H1 (cell line): ENCODE measurements around the gene RNF175. TPM values are rescaled to one million over a fixed set of nuclear protein-coding genes. Genes with fewer than 3 reads are reported as not detected.

ENCODE experiments used
- CEBPB ChIP-seq: IDR thresholded peaks from 2 replicates; pipeline ENCODE4 v1.6.1; 2012; ENCODE audit warnings: low read depth, low read length
- CHD1 ChIP-seq: IDR thresholded peaks from 2 replicates; pipeline ENCODE4 v1.6.1; 2012; ENCODE audit warnings: low read depth, low read length, improper control_type of control experiment
- GABPA ChIP-seq: IDR thresholded peaks from 2 replicates; pipeline ENCODE4 v1.6.1; 2011; ENCODE audit warnings: mild to moderate bottlenecking, low read length, moderate library complexity, borderline replicate concordance; ENCODE audit not compliant: insufficient read depth
- JUN ChIP-seq: IDR thresholded peaks from 2 replicates; pipeline ENCODE4 v1.6.1; 2011; ENCODE audit warnings: low read depth, mild to moderate bottlenecking, improper control_type of control experiment, low read length
- KDM4A ChIP-seq: IDR thresholded peaks from one replicate; pipeline ENCODE4 v1.7.1; 2012; ENCODE audit warnings: low read depth, mild to moderate bottlenecking, moderate library complexity, low read length, inconsistent platforms; ENCODE audit not compliant: severe bottlenecking
- POLR2A ChIP-seq, 2 experiments: IDR thresholded peaks; 1 replicate in 1 of 2; 2 replicates in 1 of 2; pipeline ENCODE4 v1.6.1; 2011; ENCODE audit warnings: low read depth in 2 of 2, low read length in 2 of 2, mild to moderate bottlenecking in 2 of 2; ENCODE audit errors: control extremely low read depth in 1 of 2
- RBBP5 ChIP-seq: IDR thresholded peaks from 2 replicates; pipeline ENCODE4 v1.7.1; 2012; ENCODE audit warnings: low read depth, mild to moderate bottlenecking, inconsistent platforms, low read length, moderate library complexity, borderline replicate concordance
- RFX5 ChIP-seq: IDR thresholded peaks from 2 replicates; pipeline ENCODE4 v1.6.1; 2011; ENCODE audit warnings: low read depth, low read length, improper control_type of control experiment, borderline replicate concordance
- SIX5 ChIP-seq: IDR thresholded peaks from 2 replicates; pipeline ENCODE4 v1.6.1; 2011; ENCODE audit warnings: mild to moderate bottlenecking, low read depth, low read length
- SP1 ChIP-seq: IDR thresholded peaks from 2 replicates; pipeline ENCODE4 v1.6.1; 2011; ENCODE audit warnings: low read depth, low read length
- SP2 ChIP-seq: IDR thresholded peaks from 2 replicates; pipeline ENCODE4 v1.6.1; 2012; ENCODE audit warnings: mild to moderate bottlenecking, low read length, inconsistent platforms
- TBP ChIP-seq: IDR thresholded peaks from 2 replicates; pipeline ENCODE4 v1.6.1; 2011; ENCODE audit warnings: low read depth, low read length, improper control_type of control experiment
- polyA plus RNA-seq, 7 experiments: library from polyadenylated mRNA; depleted of rRNA in 3 of 7; stranded (reverse) in 5 of 7; unstranded in 2 of 7; fragments of >200 nt in 5 of 7; fragments of 200-250 nt in 2 of 7; gene quantifications; 1 replicate in 5 of 7; 2 replicates in 1 of 7; 4 replicates in 1 of 7; pipeline versions ENCODE4 v1.2.1 to v1.2.3, GENCODE V29; 2011 to 2013; ENCODE audit warnings: missing spikeins in 2 of 7, mixed read lengths in 2 of 7
- total RNA-seq: library from RNA; stranded (reverse); fragmentation: NEBNext Ultra II Directional; extraction: Animal tissue kit (Norgen Biotek cat#: 25700); gene quantifications from 2 replicates; pipeline ENCODE4 v1.2.1, GENCODE V29; 2021
- TF ChIP-seq, protein P1 (sequence below): IDR thresholded peaks from 2 replicates; pipeline ENCODE4 v1.6.1; 2012; ENCODE audit warnings: inconsistent platforms
- TF ChIP-seq, protein P2 (sequence below): IDR thresholded peaks from 2 replicates; pipeline ENCODE4 v1.6.1; 2012; ENCODE audit warnings: inconsistent platforms
- TF ChIP-seq, protein P3 (sequence below): IDR thresholded peaks from 2 replicates; pipeline ENCODE4 v1.6.1; 2012; ENCODE audit warnings: low read length, inconsistent platforms
- TF ChIP-seq, protein P4 (sequence below): IDR thresholded peaks from 2 replicates; pipeline ENCODE4 v1.6.1; 2011; ENCODE audit warnings: low read length, improper control_type of control experiment

RNF175 gene
- total and polyA plus RNA-seq, 2 of the 8 experiments (the other 6 are each of a cell fraction or from before 2014, with no cell fraction given), result 7.9 to 9.8 TPM

DNA sequence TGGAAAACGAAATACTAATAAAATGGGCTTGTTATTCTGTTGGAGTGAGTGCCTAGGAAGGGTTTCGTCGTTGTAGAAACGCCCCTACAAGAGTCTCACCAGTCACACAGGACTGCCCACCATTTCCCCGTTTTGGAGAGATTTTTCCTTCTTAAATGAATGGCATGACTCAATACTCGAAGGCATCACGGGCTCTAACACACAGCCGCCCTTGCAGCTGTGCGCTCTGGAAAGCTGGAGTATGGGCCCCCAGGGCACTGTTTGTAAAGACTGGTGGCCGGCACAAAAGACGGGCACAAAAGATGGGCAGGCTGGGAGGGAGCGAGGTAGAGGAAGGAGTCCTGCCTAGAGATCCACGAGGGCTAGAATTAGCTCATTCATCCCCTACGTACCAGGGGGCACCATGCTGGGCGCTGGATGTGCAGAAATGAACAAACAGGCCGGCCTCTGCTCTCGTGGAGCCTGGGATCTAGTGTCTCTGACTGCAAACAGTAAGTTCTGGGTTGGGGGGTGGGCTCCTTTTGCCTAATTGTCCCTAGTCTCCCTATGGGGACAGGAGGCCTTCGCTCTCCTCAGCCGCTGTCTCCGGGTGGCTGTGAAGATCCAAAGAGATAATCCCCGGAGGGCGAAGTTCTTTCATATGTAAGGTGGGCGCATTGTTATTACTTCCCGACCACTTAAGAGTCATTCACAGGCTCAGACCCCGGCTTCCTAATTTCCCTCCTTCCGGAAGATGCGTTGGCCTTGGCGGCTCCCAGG, 30.1 kb upstream of the RNF175 start (continued):
- no peak; the same call in none of the 2 replicates for TF ChIP-seq SP1
- TF ChIP-seq SP2, result no peak
- TF ChIP-seq, protein P1, sequence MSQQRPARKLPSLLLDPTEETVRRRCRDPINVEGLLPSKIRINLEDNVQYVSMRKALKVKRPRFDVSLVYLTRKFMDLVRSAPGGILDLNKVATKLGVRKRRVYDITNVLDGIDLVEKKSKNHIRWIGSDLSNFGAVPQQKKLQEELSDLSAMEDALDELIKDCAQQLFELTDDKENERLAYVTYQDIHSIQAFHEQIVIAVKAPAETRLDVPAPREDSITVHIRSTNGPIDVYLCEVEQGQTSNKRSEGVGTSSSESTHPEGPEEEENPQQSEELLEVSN, result peak; percentile 62
- TF ChIP-seq CEBPB, result no peak
- TF ChIP-seq JUN, result 0 out of 2 replicates have a peak, but pooled peaks have one; percentile 6
- peak in 1 of 2 experiments; percentile 99; a peak in 2 of 3 replicates for TF ChIP-seq POLR2A (IDR thresholded peaks at IDR 0.05; ENCODE audit: control extremely low read depth in 1 of 2, low read depth in 2 of 2, low read length in 2 of 2)
- TF ChIP-seq, protein P2, sequence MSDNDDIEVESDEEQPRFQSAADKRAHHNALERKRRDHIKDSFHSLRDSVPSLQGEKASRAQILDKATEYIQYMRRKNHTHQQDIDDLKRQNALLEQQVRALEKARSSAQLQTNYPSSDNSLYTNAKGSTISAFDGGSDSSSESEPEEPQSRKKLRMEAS, result peak; percentile 44; the same call in 1 of the 2 replicates
- TF ChIP-seq, protein P3, sequence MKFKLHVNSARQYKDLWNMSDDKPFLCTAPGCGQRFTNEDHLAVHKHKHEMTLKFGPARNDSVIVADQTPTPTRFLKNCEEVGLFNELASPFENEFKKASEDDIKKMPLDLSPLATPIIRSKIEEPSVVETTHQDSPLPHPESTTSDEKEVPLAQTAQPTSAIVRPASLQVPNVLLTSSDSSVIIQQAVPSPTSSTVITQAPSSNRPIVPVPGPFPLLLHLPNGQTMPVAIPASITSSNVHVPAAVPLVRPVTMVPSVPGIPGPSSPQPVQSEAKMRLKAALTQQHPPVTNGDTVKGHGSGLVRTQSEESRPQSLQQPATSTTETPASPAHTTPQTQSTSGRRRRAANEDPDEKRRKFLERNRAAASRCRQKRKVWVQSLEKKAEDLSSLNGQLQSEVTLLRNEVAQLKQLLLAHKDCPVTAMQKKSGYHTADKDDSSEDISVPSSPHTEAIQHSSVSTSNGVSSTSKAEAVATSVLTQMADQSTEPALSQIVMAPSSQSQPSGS, result no peak
- TF ChIP-seq RFX5, result 0 out of 2 replicates have a peak, but pooled peaks have one; percentile 27
- no peak for TF ChIP-seq GABPA
- no peak for TF ChIP-seq KDM4A
- peak; percentile 71 for TF ChIP-seq TBP
- no peak for TF ChIP-seq SIX5
- TF ChIP-seq, protein P4, sequence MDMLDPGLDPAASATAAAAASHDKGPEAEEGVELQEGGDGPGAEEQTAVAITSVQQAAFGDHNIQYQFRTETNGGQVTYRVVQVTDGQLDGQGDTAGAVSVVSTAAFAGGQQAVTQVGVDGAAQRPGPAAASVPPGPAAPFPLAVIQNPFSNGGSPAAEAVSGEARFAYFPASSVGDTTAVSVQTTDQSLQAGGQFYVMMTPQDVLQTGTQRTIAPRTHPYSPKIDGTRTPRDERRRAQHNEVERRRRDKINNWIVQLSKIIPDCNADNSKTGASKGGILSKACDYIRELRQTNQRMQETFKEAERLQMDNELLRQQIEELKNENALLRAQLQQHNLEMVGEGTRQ, result no peak
- TF ChIP-seq CHD1, result peak; percentile 72; the same call in 1 of the 2 replicates
- TF ChIP-seq RBBP5, result 0 out of 2 replicates have a peak, but pooled peaks have one; percentile 19
